ENCODE results near the gene CCDC85C. TPM values are rescaled to one million over a fixed set of nuclear protein-coding genes. Genes with fewer than 3 reads are reported as not detected.
A peak's percentile ranks its signal among the peaks of the same experiment; 100 is the strongest.

Gene CCDC85C
- total and polyA plus RNA-seq, 2 of the 8 experiments (the other 6 are each of a cell fraction or from before 2014, with no cell fraction given): 16.8 to 35.8 TPM

DNA sequence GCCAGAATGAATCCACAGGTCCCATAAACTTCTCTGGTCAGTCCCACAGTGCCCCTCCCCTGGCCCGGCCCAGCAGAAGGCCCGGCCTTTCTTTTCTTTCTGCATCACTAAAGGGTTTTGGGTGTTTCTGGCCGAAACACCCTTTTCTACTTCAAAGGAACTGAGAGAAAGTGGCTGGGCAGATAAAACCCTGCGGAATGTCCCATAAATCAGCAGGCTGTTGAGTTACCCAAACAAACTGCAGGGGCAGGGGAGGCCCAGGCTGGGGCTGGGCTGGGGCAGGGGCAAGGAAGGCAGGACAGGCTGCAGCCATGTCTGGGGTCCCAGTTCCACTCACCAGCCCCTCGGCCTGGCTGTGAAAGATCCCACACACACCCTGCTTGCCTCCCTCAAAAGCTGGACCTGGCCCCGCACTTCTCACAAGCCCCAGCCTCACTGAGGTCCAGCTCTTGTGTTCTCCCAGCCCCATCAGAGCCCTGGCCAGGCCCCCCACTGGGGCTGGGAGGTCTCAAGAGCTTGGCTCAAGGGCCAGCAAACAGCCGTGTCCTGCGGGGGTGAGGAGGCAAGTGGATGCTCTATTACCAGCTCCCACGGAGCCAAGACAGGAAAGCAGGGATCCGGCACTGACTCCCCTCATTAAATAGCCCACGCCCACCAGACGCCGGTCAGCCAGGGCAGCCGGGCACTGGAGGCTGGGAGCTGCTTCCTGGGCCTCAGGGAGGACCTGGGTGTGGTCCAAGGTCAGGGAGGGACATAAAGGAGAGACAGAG, 80.9 kb downstream of the CCDC85C start:
- Histone ChIP-seq H4K20me1 (replicated peaks in 1 of 2; ENCODE audit: control insufficient read depth in 1 of 2, insufficient read depth in 2 of 2, low read length in 2 of 2) (no peaks in the 10 kb centered on the region), H2BK12ac (ENCODE audit: low read depth, low read length) (0 out of 2 replicates have a peak overlapping the region, but pooled peaks have one; percentile 55), H2BK5ac (ENCODE audit: low read depth, low read length) (peak overlapping the region; percentile 66), H2AFZ (ENCODE audit: low read length) (no peak overlapping the region), H3K27ac (ENCODE audit: low read depth, low read length) (peak overlapping the region; percentile 38; the same call in 1 of the 2 replicates), H3K9ac (replicated peaks in 1 of 4; ENCODE audit: extremely low read depth in 1 of 4, low read depth in 3 of 4, low read length in 3 of 4) (no peak overlapping the region; a peak in 1 of 7 replicates), H2BK20ac (ENCODE audit: low read length) (no peak overlapping the region), H2AK5ac (ENCODE audit: low read depth, low read length) (peak overlapping the region; percentile 82; the same call in 1 of the 2 replicates), H4K8ac (ENCODE audit: extremely low read depth, insufficient read depth, low read length) (peak overlapping the region; percentile 87; the same call in 1 of the 2 replicates), H3K79me2 (ENCODE audit: control insufficient read depth in 1 of 2, insufficient read depth in 2 of 2, low read length in 2 of 2) (peaks cover 0 to 2% of the 10 kb centered on the region in 2 experiments; a peak in 1 of 4 replicates), H3K36me3 (ENCODE audit: control insufficient read depth in 2 of 4, insufficient read depth in 4 of 4, low read length in 3 of 4) (no peaks in the 10 kb centered on the region; a peak in 1 of 8 replicates), H2BK120ac (replicated peaks; ENCODE audit: low read depth, low read length) (peak overlapping the region; percentile 38), H4K5ac (ENCODE audit: insufficient read length, low read depth, low read length) (peak overlapping the region; percentile 72), H3K56ac (replicated peaks; ENCODE audit: insufficient read length, low read depth, low read length) (no peak overlapping the region), H3K9me3 (ENCODE audit: insufficient read depth in 2 of 2, low read depth in 1 of 2, low read length in 1 of 2) (no peaks in the 10 kb centered on the region), H3K27me3 (replicated peaks in 1 of 4; ENCODE audit: control insufficient read depth in 3 of 4, extremely low read depth in 1 of 4, insufficient read depth in 3 of 4, low read length in 3 of 4) (no peaks in the 10 kb centered on the region), H3K79me1 (ENCODE audit: low read depth, low read length) (peaks cover 13% of the 10 kb centered on the region), H3K14ac (ENCODE audit: insufficient read length) (no peak overlapping the region), H2BK15ac (ENCODE audit: low read length) (0 out of 2 replicates have a peak overlapping the region, but pooled peaks have one; percentile 16), H3K4me3 (ENCODE audit: extremely low read depth in 1 of 4, insufficient read depth in 2 of 4, low read depth in 3 of 4, low read length in 4 of 4) (peak overlapping the region in 1 of 4 experiments; percentile 4; a peak in 1 of 8 replicates), H3K4me1 (replicated peaks in 1 of 4; ENCODE audit: control insufficient read depth in 3 of 4, insufficient read depth in 4 of 4, low read length in 3 of 4) (peaks cover 11 to 46% (median 37%) of the 10 kb centered on the region in 4 experiments), H3K23me2 (ENCODE audit: low read depth, low read length) (0 out of 2 replicates have a peak, but pooled peaks cover 2% of the 10 kb centered on the region), H3K18ac (ENCODE audit: extremely low read depth, low read length) (peak overlapping the region; percentile 96), H3K4me2 (ENCODE audit: insufficient read depth in 1 of 2, low read depth in 2 of 2, low read length in 2 of 2) (peak overlapping the region; percentile 30 to 37), H4K91ac (replicated peaks; ENCODE audit: insufficient read length, low read length) (peak overlapping the region; percentile 95), H3K23ac (ENCODE audit: insufficient read length) (no peak overlapping the region), H3K4ac (replicated peaks; ENCODE audit: insufficient read length, low read depth, low read length) (peak overlapping the region; percentile 71)
- POLR2A ChIA-PET (ENCODE audit: partially characterized antibody): interaction anchor here (0.8 to 1.4 kb wide), 4 partner anchors 8 to 110 kb away, joined by 3 to 5 read pairs (median 3); partner anchors contain the start of genes CCNK and SETD3
- FAIRE-seq (no peak), DNase-seq (ENCODE audit: low read depth in 1 of 2, low spot score in 2 of 2) (no peak)
- WGBS, 2 experiments (ENCODE audit: extremely low coverage in 1 of 2, insufficient coverage in 1 of 2, insufficient read length in 1 of 2, insufficient replicate concordance in 2 of 2, low coverage in 1 of 2, low lambda C conversion rate in 2 of 2, missing lambda C conversion rate in 1 of 2): 56% methylated on average over 14 of the region's 14 CpGs; no CpG with 5 or more reads in 1 of the 2 experiments
- TF ChIP-seq TEAD4 (IDR thresholded peaks at IDR 0.05; ENCODE audit: low read depth, low read length): peak; percentile 36; the same call in 1 of the 2 replicates
- TF ChIP-seq, protein P1, sequence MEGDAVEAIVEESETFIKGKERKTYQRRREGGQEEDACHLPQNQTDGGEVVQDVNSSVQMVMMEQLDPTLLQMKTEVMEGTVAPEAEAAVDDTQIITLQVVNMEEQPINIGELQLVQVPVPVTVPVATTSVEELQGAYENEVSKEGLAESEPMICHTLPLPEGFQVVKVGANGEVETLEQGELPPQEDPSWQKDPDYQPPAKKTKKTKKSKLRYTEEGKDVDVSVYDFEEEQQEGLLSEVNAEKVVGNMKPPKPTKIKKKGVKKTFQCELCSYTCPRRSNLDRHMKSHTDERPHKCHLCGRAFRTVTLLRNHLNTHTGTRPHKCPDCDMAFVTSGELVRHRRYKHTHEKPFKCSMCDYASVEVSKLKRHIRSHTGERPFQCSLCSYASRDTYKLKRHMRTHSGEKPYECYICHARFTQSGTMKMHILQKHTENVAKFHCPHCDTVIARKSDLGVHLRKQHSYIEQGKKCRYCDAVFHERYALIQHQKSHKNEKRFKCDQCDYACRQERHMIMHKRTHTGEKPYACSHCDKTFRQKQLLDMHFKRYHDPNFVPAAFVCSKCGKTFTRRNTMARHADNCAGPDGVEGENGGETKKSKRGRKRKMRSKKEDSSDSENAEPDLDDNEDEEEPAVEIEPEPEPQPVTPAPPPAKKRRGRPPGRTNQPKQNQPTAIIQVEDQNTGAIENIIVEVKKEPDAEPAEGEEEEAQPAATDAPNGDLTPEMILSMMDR (IDR thresholded peaks at IDR 0.05; ENCODE audit: control extremely low read depth in 1 of 3, insufficient read depth in 1 of 3, low read depth in 1 of 3, low read length in 3 of 3): no peak
- CTCF ChIA-PET (ENCODE audit: partially characterized antibody): interaction anchor here (0.6 to 6.5 kb wide), 16 partner anchors 13 to 165 kb away, joined by 3 to 40 read pairs (median 4); no protein-coding TSS in a partner anchor

All from H1 (cell line).